ENCODE data around the gene PTPRE. TPM values are rescaled to one million over a fixed set of nuclear protein-coding genes. Genes with fewer than 3 reads are reported as not detected.

PTPRE gene
- total and polyA plus RNA-seq, 10 of the 15 experiments (the other 5 are each of a cell fraction or from before 2014, with no cell fraction given) = 2.9 to 7.6 (median 5.8) TPM

- TF ChIP-seq ZBTB40 (IDR thresholded peaks at IDR 0.05; ENCODE audit: borderline replicate concordance) (no peak), IKZF1 (conservative IDR thresholded peaks at IDR 0.05) (no peak), GABPA (IDR thresholded peaks at IDR 0.05; ENCODE audit: low read depth) (no peak), RELB (IDR thresholded peaks at IDR 0.05; ENCODE audit: low read depth) (no peak), SP1 (IDR thresholded peaks at IDR 0.05; ENCODE audit: low read depth, low read length) (no peak), ZNF622 (IDR thresholded peaks at IDR 0.05) (no peak), ESRRA (IDR thresholded peaks at IDR 0.05; ENCODE audit: low read length) (no peak), ZNF384 (IDR thresholded peaks at IDR 0.05; ENCODE audit: borderline replicate concordance, low read depth, low read length) (no peak), POLR2AphosphoS2 (IDR thresholded peaks at IDR 0.05; ENCODE audit: low read depth, low read length) (no peak)
These were observed 75.7 kb downstream of the PTPRE start (continued) for GRCh38 chr10:127982601-127983000.
